Gastroesophageal sphincter (tissue), 4 donors: ENCODE measurements around the gene STEAP4. TPM values are rescaled to one million over a fixed set of nuclear protein-coding genes. Genes with fewer than 3 reads are reported as not detected.
A peak's percentile ranks its signal among the peaks of the same experiment; 100 is the strongest.

Experiments used
- ATAC-seq: fragments of 150-250 bp; one replicate; pipeline ENCODE4 v1.9.1; 2016; ENCODE audit warnings: mild to moderate bottlenecking, moderate library complexity
- H3K27ac ChIP-seq, 4 donors: fragments of 200-600 bp; sonication (generic) in 3 of 4; 1 replicate in 3 of 4; 2 replicates in 1 of 4; pipeline ENCODE4 v1.5.1; 2016 to 2019
- H3K27me3 ChIP-seq: fragments of 200-600 bp; sonication (generic); one replicate; pipeline ENCODE4 v1.5.1; 2019
- H3K36me3 ChIP-seq, 2 donors: fragments of 200-600 bp; sonication (generic); one replicate each; pipeline ENCODE4 v1.5.1; 2019; ENCODE audit warnings: control low read depth in 1 of 2
- H3K4me1 ChIP-seq, 3 donors: fragments of 200-600 bp; sonication (generic); 1 replicate in 2 of 3; 2 replicates in 1 of 3; pipeline ENCODE4 v1.5.1; 2016 to 2019; ENCODE audit warnings: control low read depth in 2 of 3
- H3K4me3 ChIP-seq, 2 donors: fragments of 200-600 bp; sonication (generic); one replicate each; pipeline ENCODE4 v1.5.1; 2019; ENCODE audit warnings: mild to moderate bottlenecking in 1 of 2, moderate library complexity in 1 of 2
- H3K9me3 ChIP-seq, 3 donors: fragments of 200-600 bp; sonication (generic); one replicate each; pipeline ENCODE4 v1.5.1; 2017 to 2019; ENCODE audit warnings: control low read depth in 2 of 3
- EP300 ChIP-seq: sonication (generic); formaldehyde crosslinking; IDR thresholded peaks from one replicate; pipeline ENCODE4 v1.6.1; 2017; ENCODE audit warnings: antibody characterized with exemption, mild to moderate bottlenecking
- POLR2A ChIP-seq, 2 donors: fragments of 450-650 bp; IDR thresholded peaks; one replicate each; pipeline ENCODE4 v1.6.1; 2017; ENCODE audit warnings: antibody characterized with exemption in 2 of 2, mild to moderate bottlenecking in 2 of 2, moderate library complexity in 1 of 2
- POLR2AphosphoS5 ChIP-seq: sonication (generic); formaldehyde crosslinking; IDR thresholded peaks from one replicate; pipeline ENCODE4 v1.6.1; 2017; ENCODE audit warnings: antibody characterized with exemption
- WGBS, 2 donors: methylation state at CpG; one replicate each; pipeline ENCODE4 v1.1.5; 2018; ENCODE audit warnings: low coverage in 1 of 2; 5-methylcytosine and 5-hydroxymethylcytosine counted together
- total RNA-seq, 4 donors: library from RNA; depleted of rRNA; stranded (reverse); fragments of >200 nt; gene quantifications; one replicate each; pipeline ENCODE4 v1.1.0, GENCODE V29; 2016
- TF ChIP-seq, protein P1 (sequence below), 4 experiments: fragments of 200-600 bp in 2 of 4; fragments of 450-650 bp in 2 of 4; sonication (generic) in 1 of 4; IDR thresholded peaks; one replicate each; pipeline ENCODE4 v1.5.1; 2017 to 2019; ENCODE audit warnings: antibody characterized with exemption in 4 of 4, mild to moderate bottlenecking in 2 of 4, moderate library complexity in 2 of 4

The STEAP4 gene
- total RNA-seq, 4 donors from 2014 or later = 21.5 to 68.2 (median 38.5) TPM

DNA sequence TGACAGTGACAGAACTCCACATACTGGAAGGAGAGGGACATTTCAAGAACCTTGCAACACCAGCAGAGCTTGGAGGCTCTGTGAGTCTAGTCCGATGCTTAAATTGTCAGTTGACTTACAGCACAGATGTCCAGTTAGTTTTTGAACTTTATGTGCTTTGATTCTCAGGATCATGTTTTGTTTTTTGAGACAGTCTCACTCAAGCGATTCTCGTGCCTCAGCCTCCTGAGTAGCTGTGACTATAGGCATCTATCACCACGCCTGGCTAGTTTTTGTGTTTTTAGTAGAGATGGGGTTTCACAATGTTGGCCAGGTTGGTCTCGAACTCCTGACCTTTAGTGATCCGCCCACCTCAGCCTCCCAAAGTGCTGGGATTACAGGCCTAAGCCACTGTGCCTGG lies 31.8 kb upstream of the STEAP4 start:
- ATAC-seq = no peak
- no peaks in the 10 kb centered on the region for H3K36me3 ChIP-seq
- 91 to 94% methylated on average over 3 to 5 of the region's 6 CpGs for WGBS, 2 donors
- H3K4me3 ChIP-seq = no peak overlapping the region
- H3K27ac ChIP-seq = peak overlapping the region in 1 of 4 donors; percentile 11
- no peaks in the 10 kb centered on the region for H3K4me1 ChIP-seq
- TF ChIP-seq EP300 (no peak), POLR2AphosphoS5 (no peak), POLR2A (IDR thresholded peaks at IDR 0.05) (no peak)
- TF ChIP-seq, protein P1, sequence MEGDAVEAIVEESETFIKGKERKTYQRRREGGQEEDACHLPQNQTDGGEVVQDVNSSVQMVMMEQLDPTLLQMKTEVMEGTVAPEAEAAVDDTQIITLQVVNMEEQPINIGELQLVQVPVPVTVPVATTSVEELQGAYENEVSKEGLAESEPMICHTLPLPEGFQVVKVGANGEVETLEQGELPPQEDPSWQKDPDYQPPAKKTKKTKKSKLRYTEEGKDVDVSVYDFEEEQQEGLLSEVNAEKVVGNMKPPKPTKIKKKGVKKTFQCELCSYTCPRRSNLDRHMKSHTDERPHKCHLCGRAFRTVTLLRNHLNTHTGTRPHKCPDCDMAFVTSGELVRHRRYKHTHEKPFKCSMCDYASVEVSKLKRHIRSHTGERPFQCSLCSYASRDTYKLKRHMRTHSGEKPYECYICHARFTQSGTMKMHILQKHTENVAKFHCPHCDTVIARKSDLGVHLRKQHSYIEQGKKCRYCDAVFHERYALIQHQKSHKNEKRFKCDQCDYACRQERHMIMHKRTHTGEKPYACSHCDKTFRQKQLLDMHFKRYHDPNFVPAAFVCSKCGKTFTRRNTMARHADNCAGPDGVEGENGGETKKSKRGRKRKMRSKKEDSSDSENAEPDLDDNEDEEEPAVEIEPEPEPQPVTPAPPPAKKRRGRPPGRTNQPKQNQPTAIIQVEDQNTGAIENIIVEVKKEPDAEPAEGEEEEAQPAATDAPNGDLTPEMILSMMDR (IDR thresholded peaks at IDR 0.05) = no peak
- no peaks in the 10 kb centered on the region for H3K27me3 ChIP-seq
- no peaks in the 10 kb centered on the region for H3K9me3 ChIP-seq

DNA sequence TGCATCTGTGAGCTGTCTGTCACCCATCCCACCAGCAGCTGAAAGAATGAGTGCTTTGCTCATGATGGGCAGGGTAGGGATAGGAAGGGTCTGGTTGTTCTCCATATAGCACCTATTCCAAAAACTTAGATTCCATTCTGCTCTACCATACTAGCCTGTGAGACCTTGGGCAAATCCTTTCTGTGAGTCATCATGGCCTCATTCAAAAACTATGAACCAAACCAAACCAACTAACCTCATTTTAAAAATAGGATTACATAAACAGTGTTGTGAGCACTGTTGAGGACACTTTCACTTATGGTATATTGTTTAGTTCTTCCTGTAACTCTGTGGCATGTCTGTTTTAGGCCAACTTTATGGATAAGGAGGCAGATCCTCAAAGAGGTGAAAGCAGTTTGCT lies 30.9 kb upstream of the STEAP4 start:
- H3K36me3 ChIP-seq = no peaks in the 10 kb centered on the region
- no peaks in the 10 kb centered on the region for H3K27me3 ChIP-seq
- no peaks in the 10 kb centered on the region for H3K9me3 ChIP-seq
- no peaks in the 10 kb centered on the region for H3K4me1 ChIP-seq
- no peak overlapping the region for H3K4me3 ChIP-seq
- H3K27ac ChIP-seq = no peak overlapping the region
- no peak for ATAC-seq
- TF ChIP-seq EP300 (no peak), POLR2AphosphoS5 (no peak), POLR2A (IDR thresholded peaks at IDR 0.05) (no peak)
- TF ChIP-seq, protein P1 (IDR thresholded peaks at IDR 0.05) = no peak

DNA sequence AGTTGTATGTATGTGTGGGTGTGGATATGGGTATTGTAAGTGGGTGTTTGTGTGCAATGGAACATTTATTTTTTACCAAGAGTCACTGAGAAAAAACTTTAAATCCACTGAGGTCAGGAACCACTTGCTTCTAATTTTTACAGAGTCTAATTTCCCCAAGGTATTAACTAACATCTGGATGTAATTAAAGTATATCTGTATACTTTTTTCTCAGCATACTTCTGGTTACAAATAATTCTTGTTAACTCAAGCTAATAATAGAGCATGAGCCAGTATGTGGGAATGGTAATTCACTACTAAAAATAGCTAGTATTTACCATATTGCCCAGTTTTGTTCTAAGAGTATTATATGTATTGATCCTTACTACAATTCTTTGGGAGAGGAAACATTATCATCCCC lies 24.6 kb upstream of the STEAP4 start:
- ATAC-seq = no peak
- no peak for TF ChIP-seq POLR2AphosphoS5
- TF ChIP-seq, protein P1 (IDR thresholded peaks at IDR 0.05) = no peak
- TF ChIP-seq POLR2A (IDR thresholded peaks at IDR 0.05) = no peak
- TF ChIP-seq EP300 = no peak
- H3K9me3 ChIP-seq = no peaks in the 10 kb centered on the region
- H3K27me3 ChIP-seq = no peaks in the 10 kb centered on the region
- H3K4me1 ChIP-seq = no peaks in the 10 kb centered on the region
- H3K36me3 ChIP-seq = no peaks in the 10 kb centered on the region
- H3K4me3 ChIP-seq = no peak overlapping the region
- no peak overlapping the region for H3K27ac ChIP-seq

DNA sequence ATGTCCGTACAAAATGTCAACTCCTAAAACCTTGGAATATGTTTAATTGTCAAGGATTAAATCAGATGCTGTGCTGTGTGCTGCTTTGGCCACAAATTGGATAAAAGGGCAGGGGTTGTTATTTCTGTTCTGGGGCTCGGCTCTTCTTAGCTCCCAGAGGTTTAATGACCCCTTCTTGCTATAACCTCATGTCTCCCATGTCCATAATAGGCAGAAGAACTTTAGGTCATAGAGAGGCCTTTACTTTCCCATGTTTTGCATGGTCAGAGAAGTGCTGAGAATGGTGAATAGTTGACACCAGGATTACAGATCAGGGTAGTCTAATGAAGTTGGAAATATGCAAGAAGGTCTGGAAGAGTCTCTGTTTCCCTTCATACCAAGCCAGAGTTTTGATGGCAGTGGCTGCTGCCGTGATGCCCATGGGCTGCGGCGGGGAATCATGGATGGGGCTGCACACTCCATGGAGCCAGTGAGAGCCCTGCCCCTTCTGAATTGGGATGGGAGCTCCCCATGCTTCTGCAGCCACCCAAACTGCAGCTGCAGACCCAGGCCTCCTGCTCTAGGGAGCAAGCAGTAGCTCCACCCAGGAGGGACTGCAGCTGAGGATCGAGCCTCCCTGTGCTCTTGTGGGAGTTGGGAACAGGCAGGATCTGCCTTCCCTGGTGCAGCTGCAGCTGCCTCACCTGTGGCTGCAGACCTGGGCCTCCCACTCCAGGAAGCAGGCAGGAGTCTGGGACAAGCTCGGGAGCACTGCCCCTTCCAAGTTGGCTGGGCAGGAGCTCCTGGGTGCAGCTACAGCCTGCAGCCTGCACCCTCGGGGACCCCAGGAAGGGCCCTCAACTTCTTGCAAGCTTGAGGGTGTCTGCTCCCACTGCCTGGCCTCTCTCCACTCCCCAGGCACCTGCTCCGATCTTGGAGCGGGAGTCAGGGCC lies 23.1 kb upstream of the STEAP4 start:
- no peaks in the 10 kb centered on the region for H3K27me3 ChIP-seq
- H3K27ac ChIP-seq = peak overlapping the region in 2 of 4 donors; percentile 31 to 40
- no peaks in the 10 kb centered on the region for H3K4me1 ChIP-seq
- H3K4me3 ChIP-seq = no peak overlapping the region
- H3K9me3 ChIP-seq = no peaks in the 10 kb centered on the region
- no peak for ATAC-seq
- WGBS, 2 donors = 76 to 85% methylated on average over 2 of the region's 10 CpGs
- TF ChIP-seq POLR2A (IDR thresholded peaks at IDR 0.05) (no peak), POLR2AphosphoS5 (no peak), EP300 (no peak)
- TF ChIP-seq, protein P1 (IDR thresholded peaks at IDR 0.05) = no peak
- H3K36me3 ChIP-seq = no peaks in the 10 kb centered on the region

DNA sequence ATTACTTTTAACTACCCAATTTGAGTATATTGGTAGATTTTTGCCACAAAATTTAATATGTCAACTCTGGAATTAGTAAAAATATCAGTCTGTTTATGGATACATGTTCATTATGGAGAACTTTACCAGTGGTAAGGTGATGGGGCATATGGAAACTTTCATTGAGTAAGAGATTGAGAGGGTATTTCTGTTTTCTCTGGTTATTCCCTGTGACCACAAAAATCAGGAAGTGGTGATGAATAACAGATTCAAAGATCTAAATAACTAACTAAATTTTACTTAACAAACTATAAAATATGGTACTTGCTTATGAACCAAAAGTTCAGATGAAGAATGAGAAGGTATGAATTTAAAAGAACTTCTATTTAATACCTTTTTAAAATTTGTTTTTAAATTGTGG lies 22.1 kb upstream of the STEAP4 start:
- no peaks in the 10 kb centered on the region for H3K27me3 ChIP-seq
- no peaks in the 10 kb centered on the region for H3K4me1 ChIP-seq
- H3K9me3 ChIP-seq = no peaks in the 10 kb centered on the region
- H3K4me3 ChIP-seq = no peak overlapping the region
- no peaks in the 10 kb centered on the region for H3K36me3 ChIP-seq
- TF ChIP-seq POLR2AphosphoS5 (no peak), POLR2A (IDR thresholded peaks at IDR 0.05) (no peak), EP300 (no peak)
- TF ChIP-seq, protein P1 (IDR thresholded peaks at IDR 0.05) = no peak
- H3K27ac ChIP-seq = no peak overlapping the region
- no peak for ATAC-seq
